ENCODE results near the gene NXPH4.

Gene NXPH4

DNA sequence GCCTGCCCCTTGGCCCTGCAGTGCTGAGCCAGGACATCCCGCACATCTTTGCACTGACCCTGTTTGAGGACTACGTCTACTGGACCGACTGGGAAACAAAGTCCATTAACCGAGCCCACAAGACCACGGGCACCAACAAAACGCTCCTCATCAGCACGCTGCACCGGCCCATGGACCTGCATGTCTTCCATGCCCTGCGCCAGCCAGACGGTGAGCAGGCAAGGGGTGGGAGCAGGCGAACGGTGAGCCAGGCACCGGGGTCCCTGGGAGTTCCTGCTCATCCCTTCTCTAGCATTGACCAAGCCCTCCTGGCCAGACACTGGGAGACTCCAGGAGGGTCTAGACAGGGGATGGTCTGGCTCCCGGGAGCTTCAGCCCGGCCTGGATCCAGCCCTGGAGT, 17.4 kb upstream of the NXPH4 start:
- Histone ChIP-seq H3K9me3 (ENCODE audit: insufficient read depth, low read depth, low read length) (no peaks in the 10 kb centered on the region), H3K9me2 (replicated peaks; ENCODE audit: low read depth, low read length) (no peaks in the 10 kb centered on the region), H3K79me2 (ENCODE audit: insufficient read depth, low read length) (no peaks in the 10 kb centered on the region), H3K4me2 (ENCODE audit: low read depth, low read length, poor library complexity, severe bottlenecking) (no peak overlapping the region), H3K4me1 (ENCODE audit: insufficient read depth, low read length, poor library complexity, severe bottlenecking) (peaks cover 17% of the 10 kb centered on the region), H4K20me1 (ENCODE audit: insufficient read depth, low read length, poor library complexity, severe bottlenecking) (no peaks in the 10 kb centered on the region), H2AFZ (ENCODE audit: low read length) (no peak overlapping the region), H3K9ac (ENCODE audit: low read depth, low read length, poor library complexity, severe bottlenecking) (no peak overlapping the region), H3K4me3 (ENCODE audit: low read length, poor library complexity, severe bottlenecking) (no peak overlapping the region), H3K27me3 (ENCODE audit: insufficient read depth, low read length, poor library complexity, severe bottlenecking) (no peaks in the 10 kb centered on the region), H3K36me3 (ENCODE audit: insufficient read depth, low read length) (no peaks in the 10 kb centered on the region), H3F3A (ENCODE audit: low read depth) (no peaks in the 10 kb centered on the region)
- TF ChIP-seq, protein P1, sequence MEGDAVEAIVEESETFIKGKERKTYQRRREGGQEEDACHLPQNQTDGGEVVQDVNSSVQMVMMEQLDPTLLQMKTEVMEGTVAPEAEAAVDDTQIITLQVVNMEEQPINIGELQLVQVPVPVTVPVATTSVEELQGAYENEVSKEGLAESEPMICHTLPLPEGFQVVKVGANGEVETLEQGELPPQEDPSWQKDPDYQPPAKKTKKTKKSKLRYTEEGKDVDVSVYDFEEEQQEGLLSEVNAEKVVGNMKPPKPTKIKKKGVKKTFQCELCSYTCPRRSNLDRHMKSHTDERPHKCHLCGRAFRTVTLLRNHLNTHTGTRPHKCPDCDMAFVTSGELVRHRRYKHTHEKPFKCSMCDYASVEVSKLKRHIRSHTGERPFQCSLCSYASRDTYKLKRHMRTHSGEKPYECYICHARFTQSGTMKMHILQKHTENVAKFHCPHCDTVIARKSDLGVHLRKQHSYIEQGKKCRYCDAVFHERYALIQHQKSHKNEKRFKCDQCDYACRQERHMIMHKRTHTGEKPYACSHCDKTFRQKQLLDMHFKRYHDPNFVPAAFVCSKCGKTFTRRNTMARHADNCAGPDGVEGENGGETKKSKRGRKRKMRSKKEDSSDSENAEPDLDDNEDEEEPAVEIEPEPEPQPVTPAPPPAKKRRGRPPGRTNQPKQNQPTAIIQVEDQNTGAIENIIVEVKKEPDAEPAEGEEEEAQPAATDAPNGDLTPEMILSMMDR (conservative IDR thresholded peaks at IDR 0.05; ENCODE audit: low read length), result no peak
- no peak for TF ChIP-seq EZH2phosphoT487 (IDR thresholded peaks at IDR 0.05; ENCODE audit: borderline replicate concordance)

DNA sequence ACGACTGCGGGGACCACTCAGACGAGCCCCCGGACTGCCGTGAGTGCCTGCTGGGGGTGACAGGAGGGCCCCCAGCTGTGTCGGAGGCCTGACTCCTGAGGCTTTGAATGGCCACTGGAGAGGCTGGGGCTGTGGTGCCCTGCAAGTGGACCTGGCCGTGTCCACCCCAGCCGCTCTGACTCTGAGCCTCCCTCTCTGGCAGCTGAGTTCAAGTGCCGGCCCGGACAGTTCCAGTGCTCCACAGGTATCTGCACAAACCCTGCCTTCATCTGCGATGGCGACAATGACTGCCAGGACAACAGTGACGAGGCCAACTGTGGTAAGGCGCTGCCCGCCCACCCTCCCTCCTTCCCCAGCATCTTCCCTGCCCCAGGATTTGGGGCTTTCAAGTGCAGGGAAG, 16.1 kb upstream of the NXPH4 start:
- TF ChIP-seq, protein P1 (conservative IDR thresholded peaks at IDR 0.05; ENCODE audit: low read length), result no peak
- no peak for TF ChIP-seq EZH2phosphoT487 (IDR thresholded peaks at IDR 0.05; ENCODE audit: borderline replicate concordance)

DNA sequence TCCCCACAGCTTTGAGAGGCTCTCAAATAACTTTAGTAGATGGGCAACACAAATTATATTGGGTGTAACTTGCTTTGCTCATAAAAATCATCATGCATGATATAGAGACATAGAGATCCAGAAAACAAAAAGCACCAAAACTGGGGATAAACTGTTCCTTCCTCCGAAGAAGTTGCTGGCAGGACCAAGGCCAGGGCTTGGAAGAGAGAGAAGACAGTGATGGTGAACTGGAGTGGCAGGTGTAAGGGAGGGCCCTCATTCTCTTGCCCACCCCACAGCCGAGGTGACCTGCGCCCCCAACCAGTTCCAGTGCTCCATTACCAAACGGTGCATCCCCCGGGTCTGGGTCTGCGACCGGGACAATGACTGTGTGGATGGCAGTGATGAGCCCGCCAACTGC, 15.4 kb upstream of the NXPH4 start:
- Histone ChIP-seq H3K36me3 (ENCODE audit: insufficient read depth, low read length) (no peaks in the 10 kb centered on the region), H3K9me2 (replicated peaks; ENCODE audit: low read depth, low read length) (no peaks in the 10 kb centered on the region), H2AFZ (ENCODE audit: low read length) (no peak overlapping the region), H4K20me1 (ENCODE audit: insufficient read depth, low read length, poor library complexity, severe bottlenecking) (no peaks in the 10 kb centered on the region), H3K4me2 (ENCODE audit: low read depth, low read length, poor library complexity, severe bottlenecking) (no peak overlapping the region), H3K9me3 (ENCODE audit: insufficient read depth, low read depth, low read length) (no peaks in the 10 kb centered on the region), H3K4me1 (ENCODE audit: insufficient read depth, low read length, poor library complexity, severe bottlenecking) (peaks cover 5% of the 10 kb centered on the region), H3K4me3 (ENCODE audit: low read length, poor library complexity, severe bottlenecking) (no peak overlapping the region), H3F3A (ENCODE audit: low read depth) (no peaks in the 10 kb centered on the region), H3K27me3 (ENCODE audit: insufficient read depth, low read length, poor library complexity, severe bottlenecking) (no peaks in the 10 kb centered on the region), H3K79me2 (ENCODE audit: insufficient read depth, low read length) (no peaks in the 10 kb centered on the region), H3K9ac (ENCODE audit: low read depth, low read length, poor library complexity, severe bottlenecking) (no peak overlapping the region)
- TF ChIP-seq, protein P1 (conservative IDR thresholded peaks at IDR 0.05; ENCODE audit: low read length), result no peak
- no peak for TF ChIP-seq EZH2phosphoT487 (IDR thresholded peaks at IDR 0.05; ENCODE audit: borderline replicate concordance)

More for the DNA sequence above, 16.1 kb upstream of the NXPH4 start:
- peaks cover 11% of the 10 kb centered on the region for H3K4me1 ChIP-seq (ENCODE audit: insufficient read depth, low read length, poor library complexity, severe bottlenecking)
- H3K27me3 ChIP-seq (ENCODE audit: insufficient read depth, low read length, poor library complexity, severe bottlenecking), result no peaks in the 10 kb centered on the region
- H3K4me2 ChIP-seq (ENCODE audit: low read depth, low read length, poor library complexity, severe bottlenecking), result no peak overlapping the region
- H3K9me3 ChIP-seq (ENCODE audit: insufficient read depth, low read depth, low read length), result no peaks in the 10 kb centered on the region
- no peaks in the 10 kb centered on the region for H3K9me2 ChIP-seq (replicated peaks; ENCODE audit: low read depth, low read length)
- H2AFZ ChIP-seq (ENCODE audit: low read length), result no peak overlapping the region
- no peaks in the 10 kb centered on the region for H3K79me2 ChIP-seq (ENCODE audit: insufficient read depth, low read length)
- H3K4me3 ChIP-seq (ENCODE audit: low read length, poor library complexity, severe bottlenecking), result no peak overlapping the region
- no peak overlapping the region for H3K9ac ChIP-seq (ENCODE audit: low read depth, low read length, poor library complexity, severe bottlenecking)
- no peaks in the 10 kb centered on the region for H4K20me1 ChIP-seq (ENCODE audit: insufficient read depth, low read length, poor library complexity, severe bottlenecking)
- H3F3A ChIP-seq (ENCODE audit: low read depth), result no peaks in the 10 kb centered on the region
- no peaks in the 10 kb centered on the region for H3K36me3 ChIP-seq (ENCODE audit: insufficient read depth, low read length)
